Stimulated activated effector memory CD8-positive, alpha-beta T cell treated with anti-CD3 and anti-CD28 coated beads, Interleukin-12 subunit alpha, Interleukin-12 subunit beta, amount 100 ng/mL, for 72 hours (primary cell): ENCODE results near the gene ACACA.
A peak's percentile ranks its signal among the peaks of the same experiment; 100 is the strongest.

Experiments
- ATAC-seq: fragments of 150-1000 bp; cut with Tn5 transposase; 2 replicates; pipeline ENCODE4 v1.10.0; 2021
- DNase-seq, 2 donors: peaks; one replicate each; pipeline ENCODE4 v3.0.0; 2021 to 2022; ENCODE audit warnings: low spot score in 2 of 2
- H3K27ac Mint-ChIP-seq: one replicate; pipeline ENCODE4 v1.8.0; 2022; ENCODE audit warnings: mild to moderate bottlenecking, mixed read lengths
- H3K36me3 Mint-ChIP-seq: one replicate; pipeline ENCODE4 v1.8.0; 2022; ENCODE audit warnings: mild to moderate bottlenecking, mixed read lengths
- H3K4me1 Mint-ChIP-seq: one replicate; pipeline ENCODE4 v1.8.0; 2022; ENCODE audit warnings: mixed read lengths
- H3K4me3 Mint-ChIP-seq: one replicate; pipeline ENCODE4 v1.8.0; 2022; ENCODE audit warnings: mild to moderate bottlenecking, mixed read lengths
- H3K9me3 Mint-ChIP-seq: one replicate; pipeline ENCODE4 v1.8.0; 2022; ENCODE audit warnings: mixed read lengths

The ACACA gene

DNA sequence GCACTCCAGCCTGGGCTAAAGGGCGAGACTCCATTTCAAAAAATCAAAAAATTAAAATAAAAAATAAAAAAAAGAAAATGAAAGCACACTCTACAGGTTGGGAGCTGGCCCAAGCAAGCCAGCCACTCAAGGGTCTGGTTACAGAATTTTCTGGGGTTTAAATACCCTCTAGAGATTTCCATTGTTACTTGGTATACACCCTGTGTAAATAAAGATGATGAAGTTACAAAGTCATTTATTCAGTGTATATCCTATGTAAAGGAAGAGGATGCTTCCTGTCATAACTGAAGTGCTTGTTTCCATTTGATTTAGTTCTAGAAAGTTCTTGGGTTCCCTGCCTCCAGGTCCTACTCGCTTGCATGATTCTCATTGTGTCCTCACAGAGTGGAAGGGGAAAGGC is 110.7 kb downstream of the ACACA start:
- H3K4me3 Mint-ChIP-seq = no peak overlapping the region
- DNase-seq = no peak
- peaks cover 6% of the 10 kb centered on the region for H3K4me1 Mint-ChIP-seq
- H3K9me3 Mint-ChIP-seq = no peaks in the 10 kb centered on the region
- no peak for ATAC-seq
- H3K36me3 Mint-ChIP-seq = no peaks in the 10 kb centered on the region
- no peak overlapping the region for H3K27ac Mint-ChIP-seq

DNA sequence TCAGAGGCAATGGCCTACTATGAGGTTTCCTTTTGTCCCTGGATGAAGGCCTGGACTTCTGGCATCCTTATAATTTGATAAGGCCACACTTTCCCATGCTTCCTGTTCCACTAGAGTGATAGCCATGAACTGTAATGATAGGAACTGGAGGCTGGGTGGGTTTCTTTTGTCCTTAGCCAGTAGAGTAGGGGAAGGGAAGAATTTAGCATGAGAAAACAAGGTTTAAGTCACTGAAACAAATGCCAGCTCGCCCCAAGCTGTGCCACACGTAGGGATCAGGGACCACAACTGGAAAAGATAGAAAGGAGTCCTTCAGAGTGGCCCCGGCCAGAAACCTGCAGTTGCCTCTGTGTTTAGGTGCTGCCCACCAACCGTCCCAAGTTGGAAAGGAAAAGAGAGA is 111.7 kb downstream of the ACACA start:
- ATAC-seq (no peak), DNase-seq (no peak)
- Mint-ChIP-seq H3K4me3 (no peak overlapping the region), H3K27ac (no peak overlapping the region), H3K4me1 (peaks cover 6% of the 10 kb centered on the region), H3K36me3 (no peaks in the 10 kb centered on the region), H3K9me3 (no peaks in the 10 kb centered on the region)

DNA sequence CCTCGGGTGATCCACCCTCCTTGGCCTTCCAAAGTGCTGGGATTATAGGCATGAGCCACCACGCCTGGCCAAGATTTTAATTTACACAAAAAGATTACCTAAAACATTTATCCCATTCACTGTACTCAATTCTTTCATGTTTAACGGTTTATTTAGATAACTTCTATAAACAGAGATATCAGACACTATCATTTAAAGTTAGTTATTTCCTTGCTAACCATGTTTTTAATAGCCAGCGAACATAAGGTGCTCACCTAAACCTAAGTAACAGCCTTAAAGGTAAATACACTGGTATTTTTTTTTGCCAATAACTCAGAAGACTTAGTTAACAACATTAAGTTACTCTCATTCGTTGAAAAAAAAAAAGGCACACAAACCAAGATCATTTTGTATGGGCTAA is 112.9 kb downstream of the ACACA start:
- H3K9me3 Mint-ChIP-seq = no peaks in the 10 kb centered on the region
- DNase-seq = no peak
- peaks cover 6% of the 10 kb centered on the region for H3K4me1 Mint-ChIP-seq
- no peaks in the 10 kb centered on the region for H3K36me3 Mint-ChIP-seq
- no peak overlapping the region for H3K27ac Mint-ChIP-seq
- H3K4me3 Mint-ChIP-seq = no peak overlapping the region
- no peak for ATAC-seq

- H3K27ac Mint-ChIP-seq = no peak overlapping the region
- H3K4me1 Mint-ChIP-seq = peaks cover 6% of the 10 kb centered on the region
- no peak overlapping the region for H3K4me3 Mint-ChIP-seq
- ATAC-seq (no peak), DNase-seq (no peak)
- H3K36me3 Mint-ChIP-seq = no peaks in the 10 kb centered on the region
- no peaks in the 10 kb centered on the region for H3K9me3 Mint-ChIP-seq
Measured at GRCh38 chr17:37292429-37293139, 114.1 kb downstream of the ACACA start.

- H3K9me3 Mint-ChIP-seq = no peaks in the 10 kb centered on the region
- DNase-seq = no peak
- no peaks in the 10 kb centered on the region for H3K36me3 Mint-ChIP-seq
- H3K27ac Mint-ChIP-seq = no peak overlapping the region
- H3K4me3 Mint-ChIP-seq = no peak overlapping the region
- ATAC-seq = no peak
- H3K4me1 Mint-ChIP-seq = peaks cover 6% of the 10 kb centered on the region
Measured at GRCh38 chr17:37291351-37291750, 115.3 kb downstream of the ACACA start.

DNA sequence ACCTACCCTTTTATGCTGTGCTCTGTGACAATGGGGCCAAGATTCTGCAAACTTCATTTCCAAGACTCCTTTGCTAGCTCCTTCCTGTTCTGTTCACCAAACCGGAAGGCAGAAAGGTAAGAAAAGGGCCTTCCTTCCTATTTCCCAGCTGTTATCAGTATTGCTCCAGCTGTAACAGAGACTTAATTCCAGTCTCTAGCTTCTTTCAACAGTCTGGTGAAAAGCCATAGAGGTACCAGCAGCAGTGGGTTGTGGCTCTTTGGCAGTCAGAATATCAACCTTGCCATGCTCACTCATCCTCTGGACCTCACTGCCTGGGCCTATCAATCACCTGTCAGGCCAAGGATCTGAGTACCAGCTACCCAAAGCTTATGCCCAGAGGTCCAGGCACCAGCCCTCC is 120.2 kb downstream of the ACACA start:
- ATAC-seq = no peak
- H3K4me1 Mint-ChIP-seq = no peaks in the 10 kb centered on the region
- H3K36me3 Mint-ChIP-seq = peaks cover 9% of the 10 kb centered on the region
- H3K27ac Mint-ChIP-seq = no peak overlapping the region
- H3K9me3 Mint-ChIP-seq = no peaks in the 10 kb centered on the region
- H3K4me3 Mint-ChIP-seq = no peak overlapping the region
- no peak for DNase-seq

DNA sequence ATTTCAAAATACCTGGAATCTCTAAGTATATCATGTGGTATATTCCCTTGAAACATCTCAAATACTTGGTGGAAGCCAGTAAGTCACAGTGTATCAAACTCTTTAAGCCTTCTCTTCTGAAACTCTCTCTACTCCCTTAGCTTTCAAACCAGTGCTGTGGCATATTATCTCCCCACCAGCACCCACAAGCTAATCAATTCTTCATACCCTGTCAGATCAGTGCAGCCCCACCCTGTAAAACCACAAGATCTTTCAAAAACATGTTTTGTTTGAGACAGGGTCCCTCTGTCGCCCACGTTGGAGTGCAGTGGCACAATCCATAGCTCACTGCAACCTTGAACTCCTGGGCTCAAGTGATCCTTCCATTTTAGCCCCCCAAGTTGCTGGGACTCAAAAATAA is 122.4 kb downstream of the ACACA start:
- Mint-ChIP-seq H3K4me1 (no peaks in the 10 kb centered on the region), H3K9me3 (no peaks in the 10 kb centered on the region), H3K4me3 (no peak overlapping the region), H3K36me3 (peaks cover 14% of the 10 kb centered on the region), H3K27ac (peak overlapping the region; percentile 53)
- ATAC-seq (no peak), DNase-seq (no peak)

DNA sequence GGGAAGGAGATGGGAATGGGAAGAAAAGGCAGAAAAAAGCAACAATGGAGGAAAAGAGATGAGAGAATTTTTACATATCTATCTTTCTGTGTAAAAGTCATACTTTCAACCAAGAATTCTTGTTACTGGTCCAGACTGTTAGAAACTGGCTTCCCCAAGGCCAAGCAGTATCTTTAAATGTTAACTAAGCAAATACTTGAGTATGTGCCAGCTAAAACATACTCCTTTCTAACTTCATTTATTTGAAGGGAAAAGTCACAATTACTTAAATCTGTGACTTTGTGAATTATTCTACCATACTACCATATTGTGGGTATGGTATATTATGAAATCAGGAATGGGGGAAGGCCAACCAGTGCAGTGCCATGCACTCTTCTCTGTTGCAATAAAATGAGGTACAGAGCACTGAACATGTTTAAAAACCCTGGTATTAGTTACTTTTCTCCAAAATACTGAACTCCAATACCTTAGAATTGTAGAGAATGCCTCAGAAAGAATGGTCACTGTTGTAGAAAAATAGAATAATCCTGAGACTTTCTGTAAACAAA is 123.1 kb downstream of the ACACA start:
- no peaks in the 10 kb centered on the region for H3K9me3 Mint-ChIP-seq
- H3K27ac Mint-ChIP-seq = no peak overlapping the region
- no peak overlapping the region for H3K4me3 Mint-ChIP-seq
- peaks cover 14% of the 10 kb centered on the region for H3K36me3 Mint-ChIP-seq
- ATAC-seq = no peak
- no peak for DNase-seq
- no peaks in the 10 kb centered on the region for H3K4me1 Mint-ChIP-seq

GRCh38 chr17:37280841-37281240 is 125.8 kb downstream of the ACACA start:
- DNase-seq (no peak), ATAC-seq (no peak)
- H3K4me3 Mint-ChIP-seq = no peak overlapping the region
- H3K9me3 Mint-ChIP-seq = no peaks in the 10 kb centered on the region
- H3K36me3 Mint-ChIP-seq = peaks cover 27% of the 10 kb centered on the region
- no peaks in the 10 kb centered on the region for H3K4me1 Mint-ChIP-seq
- H3K27ac Mint-ChIP-seq = no peak overlapping the region

DNA sequence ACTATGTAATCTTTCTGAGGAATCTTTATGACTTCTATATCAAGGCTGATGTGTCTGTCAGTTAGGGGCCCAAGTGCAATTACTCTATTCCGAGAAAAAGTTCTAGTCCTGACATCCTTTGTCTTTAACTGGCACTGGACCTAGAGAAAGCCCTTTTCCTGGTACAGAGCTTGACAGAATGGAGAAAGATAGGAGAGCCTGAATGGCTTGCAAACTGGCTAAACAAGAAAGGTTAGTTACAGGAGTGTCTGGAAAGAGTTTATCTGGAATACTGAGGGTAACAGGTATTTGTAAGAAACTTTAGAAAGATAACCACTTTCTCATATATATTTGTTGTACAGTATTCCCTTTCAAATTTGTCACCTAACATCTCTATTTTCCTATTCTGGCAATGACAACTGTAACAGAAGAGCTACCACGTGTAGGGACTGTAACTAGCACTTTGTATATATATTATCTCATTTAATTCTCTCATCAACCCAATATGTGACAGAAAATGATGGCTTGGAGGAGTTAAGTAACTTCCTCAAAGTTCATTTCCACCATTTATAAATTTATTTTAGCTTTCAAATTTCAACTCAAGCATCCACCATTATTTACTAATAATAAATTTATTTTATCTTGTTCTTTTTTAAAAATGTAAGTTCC is 128.3 kb downstream of the ACACA start:
- H3K4me1 Mint-ChIP-seq = no peaks in the 10 kb centered on the region
- H3K4me3 Mint-ChIP-seq = no peak overlapping the region
- no peak for ATAC-seq
- no peak overlapping the region for H3K27ac Mint-ChIP-seq
- DNase-seq = no peak
- peaks cover 51% of the 10 kb centered on the region for H3K36me3 Mint-ChIP-seq
- no peaks in the 10 kb centered on the region for H3K9me3 Mint-ChIP-seq

GRCh38 chr17:37276475-37276874 is 130.2 kb downstream of the ACACA start:
- no peak for ATAC-seq
- Mint-ChIP-seq H3K4me1 (no peaks in the 10 kb centered on the region), H3K27ac (no peak overlapping the region), H3K36me3 (peaks cover 53% of the 10 kb centered on the region), H3K9me3 (no peaks in the 10 kb centered on the region), H3K4me3 (no peak overlapping the region)
- no peak for DNase-seq

GRCh38 chr17:37274461-37274860 is 132.2 kb downstream of the ACACA start:
- H3K4me3 Mint-ChIP-seq = no peak overlapping the region
- H3K4me1 Mint-ChIP-seq = no peaks in the 10 kb centered on the region
- ATAC-seq (no peak), DNase-seq (no peak)
- no peak overlapping the region for H3K27ac Mint-ChIP-seq
- H3K9me3 Mint-ChIP-seq = no peaks in the 10 kb centered on the region
- H3K36me3 Mint-ChIP-seq = peaks cover 65% of the 10 kb centered on the region

GRCh38 chr17:37273409-37274051 is 133.1 kb downstream of the ACACA start:
- Mint-ChIP-seq H3K27ac (no peak overlapping the region), H3K9me3 (no peaks in the 10 kb centered on the region), H3K4me3 (no peak overlapping the region), H3K36me3 (peaks cover 71% of the 10 kb centered on the region), H3K4me1 (no peaks in the 10 kb centered on the region)
- DNase-seq (no peak), ATAC-seq (no peak)

- H3K27ac Mint-ChIP-seq = no peak overlapping the region
- ATAC-seq (no peak), DNase-seq (no peak)
- H3K36me3 Mint-ChIP-seq = peaks cover 76% of the 10 kb centered on the region
- H3K4me3 Mint-ChIP-seq = no peak overlapping the region
- peaks cover 5% of the 10 kb centered on the region for H3K9me3 Mint-ChIP-seq
- no peaks in the 10 kb centered on the region for H3K4me1 Mint-ChIP-seq
Measured at GRCh38 chr17:37265446-37266173, 141.0 kb downstream of the ACACA start.

- peaks cover 82% of the 10 kb centered on the region for H3K36me3 Mint-ChIP-seq
- no peak for DNase-seq
- no peaks in the 10 kb centered on the region for H3K4me1 Mint-ChIP-seq
- peaks cover 3% of the 10 kb centered on the region for H3K9me3 Mint-ChIP-seq
- no peak overlapping the region for H3K4me3 Mint-ChIP-seq
- ATAC-seq = no peak
- no peak overlapping the region for H3K27ac Mint-ChIP-seq
Measured at GRCh38 chr17:37261286-37261685, 145.3 kb downstream of the ACACA start.
